Ascending aorta (tissue), 2 donors: ENCODE measurements around the gene OLFML2B. TPM values are rescaled to one million over a fixed set of nuclear protein-coding genes. Genes with fewer than 3 reads are reported as not detected.
A peak's percentile ranks its signal among the peaks of the same experiment; 100 is the strongest.

Source experiments
- DNase-seq, 2 donors: peaks; one replicate each; pipeline ENCODE4 v3.0.0-alpha.2; 2019; ENCODE audit warnings: low spot score in 2 of 2
- H3K27ac ChIP-seq, 2 donors: fragments of 200-600 bp; sonication (generic); one replicate each; pipeline ENCODE4 v1.5.1; 2016 to 2017; ENCODE audit warnings: mild to moderate bottlenecking in 1 of 2
- H3K27me3 ChIP-seq: fragments of 200-600 bp; sonication (generic); one replicate; pipeline ENCODE4 v1.5.1; 2017
- H3K36me3 ChIP-seq, 2 donors: fragments of 200-600 bp; sonication (generic); one replicate each; pipeline ENCODE4 v1.5.1; 2016
- H3K4me1 ChIP-seq, 2 donors: fragments of 200-600 bp; sonication (generic); one replicate each; pipeline ENCODE4 v1.5.1; 2016 to 2017; ENCODE audit warnings: mild to moderate bottlenecking in 1 of 2
- H3K4me3 ChIP-seq, 2 donors: fragments of 200-600 bp; sonication (generic); one replicate each; pipeline ENCODE4 v1.5.1; 2016 to 2017; ENCODE audit warnings: mild to moderate bottlenecking in 1 of 2
- H3K9me3 ChIP-seq, 2 donors: fragments of 200-600 bp; sonication (generic); one replicate each; pipeline ENCODE4 v1.5.1; 2016
- intact Hi-C: fragments of 100-400 bp; cut with DNase I; formaldehyde crosslinking; loops from one replicate; pipeline ENCODE4 v1.15.1; 2023
- total RNA-seq: library from RNA; depleted of rRNA; stranded (reverse); fragments of >200 nt; gene quantifications from one replicate; pipeline ENCODE4 v1.1.0, GENCODE V29; 2016
- TF ChIP-seq, protein P1 (sequence below), 3 experiments: fragments of 200-600 bp in 2 of 3; fragments of 450-650 bp in 1 of 3; sonication (generic) in 2 of 3; IDR thresholded peaks; one replicate each; pipeline ENCODE4 v1.5.1; 2016 to 2019; ENCODE audit warnings: antibody characterized with exemption in 3 of 3, mild to moderate bottlenecking in 1 of 3, moderate library complexity in 1 of 3

The OLFML2B gene
- total RNA-seq, 1 donor from 2014 or later = 79.7 TPM

DNA sequence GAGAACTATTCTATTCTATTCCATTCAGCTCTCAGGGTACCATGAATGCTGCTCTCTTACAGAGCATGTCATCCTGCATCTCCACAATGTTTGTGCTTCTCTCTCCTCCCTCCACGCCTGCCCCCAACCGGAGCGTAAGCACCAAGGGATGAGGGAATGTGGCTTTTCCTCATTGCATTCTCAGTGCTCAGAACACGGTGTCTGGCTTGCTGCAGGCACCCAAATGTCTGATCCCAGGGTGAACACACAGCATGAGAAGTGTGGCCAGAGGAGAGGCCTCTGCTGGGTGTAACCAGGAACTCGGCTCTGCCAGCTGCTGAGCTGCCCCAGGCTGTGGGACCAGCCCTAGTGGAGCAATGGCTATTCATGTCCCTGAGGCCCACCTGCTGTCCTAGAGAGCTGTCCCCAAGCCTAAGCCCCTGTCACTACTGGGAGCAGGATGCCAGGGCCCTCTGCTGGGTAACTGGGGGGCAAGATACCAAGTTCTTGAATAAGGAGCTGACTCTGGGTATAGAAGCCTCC, 38.3 kb downstream of the OLFML2B start:
- Histone ChIP-seq H3K4me3 (no peak overlapping the region), H3K36me3 (peaks cover 8% of the 10 kb centered on the region in 2 donors), H3K27ac (no peak overlapping the region), H3K9me3 (peaks cover 0 to 7% of the 10 kb centered on the region in 2 donors), H3K4me1 (peaks cover 0 to 3% of the 10 kb centered on the region in 2 donors), H3K27me3 (no peaks in the 10 kb centered on the region)
- no peak for DNase-seq
- intact Hi-C loops = no loop called here
- TF ChIP-seq, protein P1, sequence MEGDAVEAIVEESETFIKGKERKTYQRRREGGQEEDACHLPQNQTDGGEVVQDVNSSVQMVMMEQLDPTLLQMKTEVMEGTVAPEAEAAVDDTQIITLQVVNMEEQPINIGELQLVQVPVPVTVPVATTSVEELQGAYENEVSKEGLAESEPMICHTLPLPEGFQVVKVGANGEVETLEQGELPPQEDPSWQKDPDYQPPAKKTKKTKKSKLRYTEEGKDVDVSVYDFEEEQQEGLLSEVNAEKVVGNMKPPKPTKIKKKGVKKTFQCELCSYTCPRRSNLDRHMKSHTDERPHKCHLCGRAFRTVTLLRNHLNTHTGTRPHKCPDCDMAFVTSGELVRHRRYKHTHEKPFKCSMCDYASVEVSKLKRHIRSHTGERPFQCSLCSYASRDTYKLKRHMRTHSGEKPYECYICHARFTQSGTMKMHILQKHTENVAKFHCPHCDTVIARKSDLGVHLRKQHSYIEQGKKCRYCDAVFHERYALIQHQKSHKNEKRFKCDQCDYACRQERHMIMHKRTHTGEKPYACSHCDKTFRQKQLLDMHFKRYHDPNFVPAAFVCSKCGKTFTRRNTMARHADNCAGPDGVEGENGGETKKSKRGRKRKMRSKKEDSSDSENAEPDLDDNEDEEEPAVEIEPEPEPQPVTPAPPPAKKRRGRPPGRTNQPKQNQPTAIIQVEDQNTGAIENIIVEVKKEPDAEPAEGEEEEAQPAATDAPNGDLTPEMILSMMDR (IDR thresholded peaks at IDR 0.05) = no peak

DNA sequence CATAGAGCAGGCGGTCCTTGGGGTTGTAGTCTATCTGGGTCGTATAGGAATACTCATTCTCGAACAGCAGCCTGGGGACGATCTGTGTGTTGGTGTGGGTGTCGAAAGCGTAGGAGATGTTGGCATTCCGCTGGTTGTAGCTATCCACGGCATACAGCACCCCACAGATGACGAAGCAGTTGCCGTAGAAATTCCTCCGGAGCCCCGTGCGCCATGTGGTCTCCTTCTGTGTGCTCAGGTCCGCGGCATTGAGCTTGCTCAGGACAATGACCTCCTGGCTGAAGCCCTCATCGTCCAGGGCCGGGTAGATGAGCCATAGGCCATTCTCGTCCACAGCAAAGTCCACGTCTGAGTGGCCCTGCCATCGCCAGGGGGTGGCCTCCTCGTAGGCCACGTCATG, 39.9 kb downstream of the OLFML2B start:
- Histone ChIP-seq H3K9me3 (peaks cover 0 to 7% of the 10 kb centered on the region in 2 donors), H3K27me3 (no peaks in the 10 kb centered on the region), H3K4me3 (no peak overlapping the region), H3K27ac (no peak overlapping the region), H3K4me1 (peaks cover 0 to 3% of the 10 kb centered on the region in 2 donors), H3K36me3 (peaks cover 8% of the 10 kb centered on the region in 2 donors)
- TF ChIP-seq, protein P1 (IDR thresholded peaks at IDR 0.05) = no peak
- intact Hi-C loops = no loop called here
- DNase-seq = no peak

DNA sequence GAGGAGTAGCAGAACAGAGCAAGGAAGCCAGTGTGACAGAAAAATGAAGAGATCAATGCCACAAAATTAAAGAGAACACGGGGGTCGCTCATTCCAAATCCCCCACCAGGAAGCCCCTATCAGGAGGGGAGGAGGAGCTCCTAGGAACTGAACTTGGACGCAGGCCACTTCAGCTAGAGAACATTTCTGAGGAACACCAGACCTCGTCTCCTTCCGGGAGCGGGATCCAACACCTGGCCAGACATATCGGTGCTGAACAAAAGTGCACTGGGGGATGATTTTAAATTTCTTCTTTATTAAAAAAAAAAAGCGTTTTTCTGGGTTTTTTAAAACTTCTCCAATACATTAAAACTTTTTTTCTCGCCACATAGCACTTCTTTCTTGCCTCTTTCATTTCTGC, 40.8 kb downstream of the OLFML2B start:
- intact Hi-C loops = no loop called here
- H3K36me3 ChIP-seq = peaks cover 8% of the 10 kb centered on the region in 2 donors

DNA sequence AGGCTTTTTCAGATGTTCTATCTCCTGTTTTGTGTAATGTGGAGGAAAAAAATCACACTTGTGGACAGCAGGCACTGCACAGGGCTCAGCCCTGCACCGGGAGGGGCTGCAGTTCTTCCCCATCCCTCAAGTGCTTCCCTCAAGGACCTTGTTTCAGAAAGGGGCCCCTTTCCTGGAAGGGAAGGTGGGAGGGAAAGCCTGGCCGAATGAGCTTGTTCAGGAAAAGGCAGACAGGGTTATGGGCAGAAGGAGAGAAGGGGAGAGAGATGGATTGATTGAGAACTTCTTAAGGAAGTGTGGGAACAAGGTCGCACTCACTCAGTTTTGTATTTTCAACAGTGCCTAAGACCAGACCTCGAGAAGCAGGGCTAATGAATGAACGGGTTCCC, 41.2 kb downstream of the OLFML2B start:
- TF ChIP-seq, protein P1 (IDR thresholded peaks at IDR 0.05) = no peak
- intact Hi-C loops = no loop called here
- no peak overlapping the region for H3K27ac ChIP-seq

More for the DNA sequence above, 40.8 kb downstream of the OLFML2B start:
- TF ChIP-seq, protein P1 (IDR thresholded peaks at IDR 0.05) = no peak
- DNase-seq = no peak
- H3K27me3 ChIP-seq = no peaks in the 10 kb centered on the region
- H3K9me3 ChIP-seq = peaks cover 0 to 7% of the 10 kb centered on the region in 2 donors
- no peak overlapping the region for H3K4me3 ChIP-seq
- no peak overlapping the region for H3K27ac ChIP-seq
- H3K4me1 ChIP-seq = peaks cover 0 to 3% of the 10 kb centered on the region in 2 donors

DNA sequence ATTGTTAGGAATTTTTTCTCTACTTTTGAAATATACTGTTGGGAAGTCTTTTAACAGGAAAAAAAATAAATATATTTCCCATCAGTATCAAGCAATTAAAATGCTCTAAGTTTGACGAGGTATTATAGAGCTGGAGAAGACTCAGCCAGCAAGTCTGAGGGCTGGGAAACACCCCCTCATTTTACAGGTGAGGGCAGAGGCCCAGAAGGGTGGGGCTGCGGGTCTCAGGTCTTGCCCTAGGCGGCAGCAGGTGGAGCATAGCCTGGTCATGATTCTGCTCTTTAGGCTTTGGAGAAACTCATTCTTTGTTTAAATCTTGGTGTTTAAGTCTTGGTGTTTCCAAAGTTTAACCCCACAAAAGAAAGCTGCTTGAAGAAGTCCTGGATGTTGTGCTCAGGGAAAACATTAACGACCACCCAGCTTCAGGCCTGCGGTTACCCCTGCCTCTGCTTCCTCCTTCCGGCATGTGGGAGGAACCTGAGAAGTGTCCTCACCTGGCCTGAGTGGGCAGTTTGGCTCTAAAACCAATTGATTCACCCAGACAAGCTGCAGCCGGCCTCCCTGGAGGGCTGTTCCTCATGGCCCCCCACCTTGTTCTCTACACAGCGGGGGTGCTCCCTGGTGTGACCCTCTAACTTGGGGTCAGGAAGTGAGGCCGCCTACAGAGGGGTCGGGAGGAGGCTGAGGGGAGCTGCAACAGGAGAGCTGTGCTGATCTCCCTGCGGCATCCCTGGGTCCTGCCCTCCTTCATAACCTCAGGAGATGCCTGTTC, 41.7 kb downstream of the OLFML2B start:
- peak in 1 of 2 donors; percentile 49 for DNase-seq
- TF ChIP-seq, protein P1 (IDR thresholded peaks at IDR 0.05) = no peak
- Histone ChIP-seq H3K36me3 (peaks cover 8% of the 10 kb centered on the region in 2 donors), H3K27me3 (no peaks in the 10 kb centered on the region), H3K9me3 (no peaks in the 10 kb centered on the region), H3K4me3 (no peak overlapping the region), H3K4me1 (peaks cover 0 to 3% of the 10 kb centered on the region in 2 donors), H3K27ac (no peak overlapping the region)
- intact Hi-C loops = no loop called here

More for the DNA sequence above, 41.2 kb downstream of the OLFML2B start:
- H3K9me3 ChIP-seq = peaks cover 0 to 3% of the 10 kb centered on the region in 2 donors
- peaks cover 8% of the 10 kb centered on the region in 2 donors for H3K36me3 ChIP-seq
- no peak overlapping the region for H3K4me3 ChIP-seq
- H3K27me3 ChIP-seq = no peaks in the 10 kb centered on the region
- H3K4me1 ChIP-seq = peaks cover 0 to 3% of the 10 kb centered on the region in 2 donors
- DNase-seq = no peak
